Heart left ventricle (tissue), 13 donors: ENCODE results near the gene NTM.

Source experiments
- POLR2A ChIP-seq, 2 donors: fragments of 450-650 bp; IDR thresholded peaks; one replicate each; pipeline ENCODE4 v1.6.1; 2017; ENCODE audit warnings: antibody characterized with exemption in 2 of 2, mild to moderate bottlenecking in 2 of 2, moderate library complexity in 2 of 2
- TF ChIP-seq, protein P1 (sequence below), 12 donors: fragments of 200-600 bp; sonication (generic) in 4 of 12; IDR thresholded peaks; one replicate each; pipeline versions ENCODE4 v1.5.0 to v1.8.0; 2018 to 2022; ENCODE audit warnings: antibody characterized with exemption in 12 of 12, mild to moderate bottlenecking in 5 of 12
- donor health status: ischemic (EF 13 %, LVEDD 7.1; RV severe dilation, severe dysfunction).
- donor health status: DM: no; HTN: yes; CAD: no.
- donor health status: DM: no; HTN: no; CAD: no.
- donor health status: ischemic (EF 25% LVEDD 6.9; RV normal size, moderate dysfunction).
- donor health status: ischemic (EF 25% LVEDD 5.7; RV mildly dilated, moderate dysfunction).
- donor health status: ischemic (EF 35%, LVEDD 5.7; RV mildly dilated, moderate dysfunction).
- donor health status: nonischemic (EF 11% LVEDD 7.7; RV severe dilation, severe dysfunction).
- donor health status: DM: yes; HTN: yes; CAD: no.
- donor health status: PGD.
- donor health status: ischemic (EF 29% LVEDD 5.4; RV normal size, mild dysfunction).
- donor health status: nonischemic (EF 23%, LVEDD 6.1; RV moderate dilation, normal function).

DNA sequence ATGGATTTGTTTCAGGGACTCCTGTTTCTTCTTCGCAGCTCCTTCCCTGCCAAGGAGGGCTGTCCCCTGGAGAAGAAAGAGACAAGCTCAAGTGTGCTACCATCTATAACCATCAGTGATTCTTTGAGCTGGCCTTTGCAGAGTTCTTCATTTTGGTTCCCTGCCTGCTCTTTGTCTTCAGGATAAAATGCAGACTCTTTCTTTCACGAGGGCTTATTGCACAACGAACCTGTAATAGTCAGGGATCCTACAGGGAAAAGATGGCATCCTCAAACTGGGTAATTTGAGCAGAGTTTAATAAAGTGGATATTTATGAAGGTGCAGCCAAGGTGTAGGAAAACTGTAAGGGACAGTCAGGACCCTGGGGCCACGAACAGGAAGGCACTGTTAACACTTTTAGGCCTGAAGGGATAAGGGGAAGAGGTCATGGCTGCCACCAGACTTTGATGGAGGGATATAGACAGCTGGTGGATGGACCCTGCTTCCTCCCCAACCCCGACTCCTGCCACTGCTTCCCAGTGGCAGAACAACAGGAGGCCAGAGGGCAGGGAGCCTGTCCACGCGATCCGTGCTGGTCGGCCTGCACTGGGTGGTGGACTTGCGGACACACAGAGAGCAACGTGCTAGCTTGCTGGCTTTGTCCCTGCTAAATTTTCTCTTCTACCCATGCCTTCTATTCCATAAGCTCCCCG lies 767.0 kb downstream of the NTM start:
- TF ChIP-seq, protein P1, sequence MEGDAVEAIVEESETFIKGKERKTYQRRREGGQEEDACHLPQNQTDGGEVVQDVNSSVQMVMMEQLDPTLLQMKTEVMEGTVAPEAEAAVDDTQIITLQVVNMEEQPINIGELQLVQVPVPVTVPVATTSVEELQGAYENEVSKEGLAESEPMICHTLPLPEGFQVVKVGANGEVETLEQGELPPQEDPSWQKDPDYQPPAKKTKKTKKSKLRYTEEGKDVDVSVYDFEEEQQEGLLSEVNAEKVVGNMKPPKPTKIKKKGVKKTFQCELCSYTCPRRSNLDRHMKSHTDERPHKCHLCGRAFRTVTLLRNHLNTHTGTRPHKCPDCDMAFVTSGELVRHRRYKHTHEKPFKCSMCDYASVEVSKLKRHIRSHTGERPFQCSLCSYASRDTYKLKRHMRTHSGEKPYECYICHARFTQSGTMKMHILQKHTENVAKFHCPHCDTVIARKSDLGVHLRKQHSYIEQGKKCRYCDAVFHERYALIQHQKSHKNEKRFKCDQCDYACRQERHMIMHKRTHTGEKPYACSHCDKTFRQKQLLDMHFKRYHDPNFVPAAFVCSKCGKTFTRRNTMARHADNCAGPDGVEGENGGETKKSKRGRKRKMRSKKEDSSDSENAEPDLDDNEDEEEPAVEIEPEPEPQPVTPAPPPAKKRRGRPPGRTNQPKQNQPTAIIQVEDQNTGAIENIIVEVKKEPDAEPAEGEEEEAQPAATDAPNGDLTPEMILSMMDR (IDR thresholded peaks at IDR 0.05): no peak
- TF ChIP-seq POLR2A (IDR thresholded peaks at IDR 0.05): no peak
